OCI-LY1 (cell line): ENCODE results near the gene NDUFB7.

Experiments
- H2AFZ ChIP-seq: fragments of 200-600 bp; sonication (generic), shearing (Covaris generic); 2 replicates; pipeline ENCODE4 v1.6.0; 2014; ENCODE audit warnings: antibody characterized with exemption, mild to moderate bottlenecking, low read length
- H3F3A ChIP-seq: fragments of 200-600 bp; sonication (generic), shearing (Covaris generic); 2 replicates; pipeline ENCODE4 v1.6.0; 2014; ENCODE audit warnings: mild to moderate bottlenecking, antibody characterized with exemption, low read length, moderate library complexity; ENCODE audit not compliant: insufficient read depth
- H3K27ac ChIP-seq: fragments of 200-600 bp; sonication (generic); 2 replicates; pipeline ENCODE4 v1.5.1; 2014; ENCODE audit warnings: low read length, mixed run types, mild to moderate bottlenecking, low read depth; ENCODE audit not compliant: poor library complexity, severe bottlenecking
- H3K27me3 ChIP-seq: fragments of 200-600 bp; sonication (generic); 2 replicates; pipeline ENCODE4 v1.6.0; 2014; ENCODE audit warnings: antibody characterized with exemption, mild to moderate bottlenecking, low read length, moderate library complexity; ENCODE audit not compliant: insufficient read depth
- H3K36me3 ChIP-seq: fragments of 200-600 bp; sonication (generic); 2 replicates; pipeline ENCODE4 v1.6.1; 2014; ENCODE audit warnings: mild to moderate bottlenecking, antibody characterized with exemption, low read length, moderate library complexity, mixed read lengths; ENCODE audit not compliant: insufficient read depth
- H3K4me1 ChIP-seq: fragments of 200-600 bp; sonication (generic); 2 replicates; pipeline ENCODE4 v1.5.1; 2014; ENCODE audit warnings: mild to moderate bottlenecking, low read length, moderate library complexity; ENCODE audit not compliant: insufficient read depth, severe bottlenecking
- H3K4me2 ChIP-seq: fragments of 200-600 bp; sonication (generic), shearing (Covaris generic); 2 replicates; pipeline ENCODE4 v1.6.1; 2014; ENCODE audit warnings: low read length
- H3K4me3 ChIP-seq: fragments of 200-600 bp; sonication (generic); 2 replicates; pipeline ENCODE4 v1.5.1; 2014; ENCODE audit warnings: low read length, low read depth, mild to moderate bottlenecking, mixed read lengths; ENCODE audit not compliant: poor library complexity, severe bottlenecking
- H3K79me2 ChIP-seq: fragments of 200-600 bp; shearing (Covaris generic); 2 replicates; pipeline ENCODE4 v1.6.1; 2016; ENCODE audit warnings: mixed run types, low read length, mixed read lengths; ENCODE audit not compliant: insufficient read depth
- H3K9ac ChIP-seq: fragments of 200-600 bp; sonication (generic), shearing (Covaris generic); 2 replicates; pipeline ENCODE4 v1.6.1; 2014; ENCODE audit warnings: mild to moderate bottlenecking, low read length, mixed read lengths
- H3K9me2 ChIP-seq: fragments of 200-600 bp; sonication (generic), shearing (Covaris generic); 2 replicates; pipeline ENCODE4 v1.6.1; 2014; ENCODE audit warnings: low read depth, mild to moderate bottlenecking, low read length, mixed read lengths
- H3K9me3 ChIP-seq: fragments of 200-600 bp; shearing (Covaris generic); 2 replicates; pipeline ENCODE4 v1.6.1; 2014; ENCODE audit warnings: low read length, mixed read lengths
- H4K20me1 ChIP-seq: fragments of 200-600 bp; sonication (generic), shearing (Covaris generic); 2 replicates; pipeline ENCODE4 v1.6.0; 2016; ENCODE audit warnings: mild to moderate bottlenecking, low read length; ENCODE audit not compliant: insufficient read depth
- EZH2 ChIP-seq: fragments of 200-600 bp; sonication (generic), shearing (Covaris generic); IDR thresholded peaks from 2 replicates; pipeline ENCODE4 v1.8.0; 2017; ENCODE audit warnings: borderline replicate concordance, mixed run types, mild to moderate bottlenecking, antibody characterized with exemption, low read length, moderate library complexity, mixed read lengths
- TF ChIP-seq, protein P1 (sequence below): fragments of 200-600 bp; sonication (generic), shearing (Covaris generic); IDR thresholded peaks from 2 replicates; pipeline ENCODE4 v1.5.1; 2017; ENCODE audit warnings: mild to moderate bottlenecking, antibody characterized with exemption, low read length, moderate library complexity, mixed read lengths

Gene NDUFB7

GRCh38 chr19:14577264-14577663, 5.4 kb upstream of the NDUFB7 start:
- no peaks in the 10 kb centered on the region for H3K9me3 ChIP-seq
- H4K20me1 ChIP-seq, result no peaks in the 10 kb centered on the region
- no peaks in the 10 kb centered on the region for H3F3A ChIP-seq
- H3K9ac ChIP-seq, result no peak overlapping the region
- no peaks in the 10 kb centered on the region for H3K27me3 ChIP-seq
- H3K9me2 ChIP-seq, result no peaks in the 10 kb centered on the region
- H3K79me2 ChIP-seq, result no peaks in the 10 kb centered on the region
- no peak overlapping the region for H3K4me2 ChIP-seq
- H3K27ac ChIP-seq, result peak overlapping the region; percentile 76
- H3K4me3 ChIP-seq, result no peak overlapping the region
- H2AFZ ChIP-seq, result no peak overlapping the region
- TF ChIP-seq, protein P1, sequence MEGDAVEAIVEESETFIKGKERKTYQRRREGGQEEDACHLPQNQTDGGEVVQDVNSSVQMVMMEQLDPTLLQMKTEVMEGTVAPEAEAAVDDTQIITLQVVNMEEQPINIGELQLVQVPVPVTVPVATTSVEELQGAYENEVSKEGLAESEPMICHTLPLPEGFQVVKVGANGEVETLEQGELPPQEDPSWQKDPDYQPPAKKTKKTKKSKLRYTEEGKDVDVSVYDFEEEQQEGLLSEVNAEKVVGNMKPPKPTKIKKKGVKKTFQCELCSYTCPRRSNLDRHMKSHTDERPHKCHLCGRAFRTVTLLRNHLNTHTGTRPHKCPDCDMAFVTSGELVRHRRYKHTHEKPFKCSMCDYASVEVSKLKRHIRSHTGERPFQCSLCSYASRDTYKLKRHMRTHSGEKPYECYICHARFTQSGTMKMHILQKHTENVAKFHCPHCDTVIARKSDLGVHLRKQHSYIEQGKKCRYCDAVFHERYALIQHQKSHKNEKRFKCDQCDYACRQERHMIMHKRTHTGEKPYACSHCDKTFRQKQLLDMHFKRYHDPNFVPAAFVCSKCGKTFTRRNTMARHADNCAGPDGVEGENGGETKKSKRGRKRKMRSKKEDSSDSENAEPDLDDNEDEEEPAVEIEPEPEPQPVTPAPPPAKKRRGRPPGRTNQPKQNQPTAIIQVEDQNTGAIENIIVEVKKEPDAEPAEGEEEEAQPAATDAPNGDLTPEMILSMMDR, result no peak
- TF ChIP-seq EZH2, result no peak
- H3K4me1 ChIP-seq, result peaks cover 43% of the 10 kb centered on the region
- no peaks in the 10 kb centered on the region for H3K36me3 ChIP-seq

DNA sequence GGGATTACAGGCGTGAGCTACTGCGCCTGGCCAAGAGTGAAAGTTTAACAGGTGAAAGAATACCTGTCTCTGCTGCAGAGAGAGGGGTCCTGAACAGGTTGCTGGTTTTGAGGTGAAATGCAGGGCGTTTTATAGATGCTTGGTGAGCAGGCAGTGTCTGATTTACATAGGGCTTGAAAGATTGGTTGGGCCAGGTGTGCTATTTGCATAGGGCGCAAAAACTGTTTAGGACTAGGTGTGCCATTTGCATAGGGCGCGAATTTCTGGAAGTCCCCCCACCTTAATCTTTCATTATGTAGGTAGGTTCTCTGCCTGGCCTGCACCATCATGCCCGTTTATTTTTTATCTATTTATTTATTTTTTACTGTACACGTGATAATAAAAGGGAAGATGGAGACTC, 4.5 kb upstream of the NDUFB7 start:
- Histone ChIP-seq H3K79me2 (peaks cover 3% of the 10 kb centered on the region), H3K9me3 (no peaks in the 10 kb centered on the region), H3K9me2 (no peaks in the 10 kb centered on the region), H3F3A (no peaks in the 10 kb centered on the region), H3K4me2 (no peak overlapping the region), H3K27ac (no peak overlapping the region), H3K4me3 (no peak overlapping the region), H3K4me1 (peaks cover 42% of the 10 kb centered on the region), H2AFZ (no peak overlapping the region), H4K20me1 (no peaks in the 10 kb centered on the region), H3K9ac (no peak overlapping the region), H3K27me3 (no peaks in the 10 kb centered on the region), H3K36me3 (no peaks in the 10 kb centered on the region)
- TF ChIP-seq, protein P1, result no peak
- no peak for TF ChIP-seq EZH2

- no peaks in the 10 kb centered on the region for H3F3A ChIP-seq
- H3K4me2 ChIP-seq, result no peak overlapping the region
- no peaks in the 10 kb centered on the region for H3K36me3 ChIP-seq
- TF ChIP-seq EZH2, result no peak
- TF ChIP-seq, protein P1, result no peak
- H3K4me1 ChIP-seq, result peaks cover 42% of the 10 kb centered on the region
- H3K4me3 ChIP-seq, result no peak overlapping the region
- H3K27me3 ChIP-seq, result no peaks in the 10 kb centered on the region
- peaks cover 9% of the 10 kb centered on the region for H3K79me2 ChIP-seq
- H3K9me3 ChIP-seq, result no peaks in the 10 kb centered on the region
- H2AFZ ChIP-seq, result no peak overlapping the region
- no peaks in the 10 kb centered on the region for H3K9me2 ChIP-seq
- H3K27ac ChIP-seq, result peak overlapping the region; percentile 72
- H4K20me1 ChIP-seq, result no peaks in the 10 kb centered on the region
- H3K9ac ChIP-seq, result no peak overlapping the region
These were observed 3.6 kb upstream of the NDUFB7 start for GRCh38 chr19:14575428-14575980.
